ENCODE data around the gene TFAP2A. TPM values are rescaled to one million over a fixed set of nuclear protein-coding genes. Genes with fewer than 3 reads are reported as not detected.

Gene TFAP2A
- total and polyA plus RNA-seq, 2 experiments from 2014 or later, result 2.5 to 7.2 TPM

DNA sequence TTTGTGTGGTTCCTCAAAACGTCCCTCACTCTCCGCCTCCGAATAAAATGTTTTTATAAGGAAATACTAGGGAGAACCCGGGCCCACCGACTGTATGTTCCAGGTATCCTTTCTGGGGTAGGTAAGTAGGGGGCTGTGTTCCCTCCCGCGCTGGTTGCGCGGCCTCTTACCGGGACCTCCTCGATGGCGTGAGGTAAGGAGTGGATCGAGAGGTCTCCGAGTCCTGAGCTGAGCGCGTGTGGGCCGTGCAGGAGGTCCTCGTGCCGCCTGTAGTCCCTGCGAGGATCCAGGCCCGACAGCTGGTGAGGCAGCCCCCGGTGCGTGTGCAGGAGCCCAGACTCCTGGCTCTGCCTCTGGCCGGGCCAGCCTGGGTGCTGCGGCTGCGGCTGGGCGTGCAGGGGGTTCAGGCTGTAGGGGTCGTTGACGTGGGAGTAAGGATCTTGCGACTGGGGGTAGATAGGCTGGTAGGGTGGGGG lies 5.1 kb downstream of the TFAP2A start:
- TF ChIP-seq EZH2phosphoT487 (IDR thresholded peaks at IDR 0.05; ENCODE audit: insufficient read depth, low read depth) (no peak), EZH2 (IDR thresholded peaks at IDR 0.05; ENCODE audit: insufficient read depth, poor library complexity, severe bottlenecking) (no peak)
- 20 to 21% methylated on average over 27 to 28 of the region's 30 CpGs for WGBS, 2 experiments (ENCODE audit: low coverage in 1 of 2, low lambda C conversion rate in 2 of 2, missing lambda C conversion rate in 2 of 2)
- H3K4me1 ChIP-seq (ENCODE audit: insufficient read depth), result no peaks in the 10 kb centered on the region; the same call in none of the 2 replicates
- H3K27me3 ChIP-seq (replicated peaks; ENCODE audit: insufficient read depth), result peaks cover 9% of the 10 kb centered on the region; the same call in 1 of the 2 replicates
- peak overlapping the region; percentile 93 for H3K9ac ChIP-seq
- H3F3A ChIP-seq (ENCODE audit: insufficient read depth), result peaks cover 40% of the 10 kb centered on the region
- no peaks in the 10 kb centered on the region for H3K9me3 ChIP-seq (ENCODE audit: low read depth)
- peak overlapping the region; percentile 98 for H3K4me3 ChIP-seq
- in situ Hi-C loops (cut with MboI), result loop anchor here (25.0 kb wide), 1 partner anchor 1422 kb away; no protein-coding TSS in a partner anchor
- peak overlapping the region; percentile 89 for H3K4me2 ChIP-seq (ENCODE audit: unreplicated experiment)
- peaks cover 84% of the 10 kb centered on the region for H3K79me2 ChIP-seq (ENCODE audit: insufficient read depth)
- H2AFZ ChIP-seq, result no peak overlapping the region
- peak overlapping the region; percentile 12; the same call in 1 of the 2 replicates for H3K27ac ChIP-seq
- H4K20me1 ChIP-seq (ENCODE audit: insufficient read depth), result no peaks in the 10 kb centered on the region
- DNase-seq, result no peak
- no peaks in the 10 kb centered on the region for H3K9me2 ChIP-seq (ENCODE audit: insufficient read depth)
- no peaks in the 10 kb centered on the region for H3K36me3 ChIP-seq (ENCODE audit: low read depth)

DNA sequence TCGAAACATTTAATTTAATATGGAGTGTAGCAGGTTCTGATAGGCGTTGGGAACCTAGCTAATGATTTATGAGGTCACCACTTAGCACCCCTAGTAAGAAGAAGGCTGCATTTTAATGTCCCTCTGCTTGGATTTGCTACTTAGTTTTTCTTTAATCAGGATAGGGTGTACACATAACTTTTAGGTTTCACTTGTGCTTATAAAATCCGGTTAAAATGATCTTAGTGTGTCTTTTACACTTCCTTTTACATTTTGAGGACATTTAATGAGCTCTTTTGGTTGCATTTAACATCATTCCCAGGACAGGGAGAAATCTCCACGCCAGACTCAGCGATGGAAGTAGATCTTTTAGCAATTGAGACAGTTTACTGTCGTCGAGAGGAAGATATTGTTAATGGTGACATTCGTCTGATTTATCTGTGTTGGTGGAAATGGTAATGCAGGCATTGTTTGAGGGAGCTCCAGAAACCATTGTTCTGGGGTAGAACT lies 5.6 kb downstream of the TFAP2A start:
- Histone ChIP-seq H3K4me1 (ENCODE audit: insufficient read depth) (no peaks in the 10 kb centered on the region; the same call in none of the 2 replicates), H4K20me1 (ENCODE audit: insufficient read depth) (no peaks in the 10 kb centered on the region), H3F3A (ENCODE audit: insufficient read depth) (peaks cover 41% of the 10 kb centered on the region), H3K36me3 (ENCODE audit: low read depth) (no peaks in the 10 kb centered on the region), H3K79me2 (ENCODE audit: insufficient read depth) (peaks cover 84% of the 10 kb centered on the region), H3K4me3 (peak overlapping the region; percentile 98), H2AFZ (no peak overlapping the region), H3K9ac (peak overlapping the region; percentile 93), H3K4me2 (ENCODE audit: unreplicated experiment) (peak overlapping the region; percentile 89), H3K9me3 (ENCODE audit: low read depth) (no peaks in the 10 kb centered on the region), H3K27me3 (replicated peaks; ENCODE audit: insufficient read depth) (peaks cover 9% of the 10 kb centered on the region; the same call in 1 of the 2 replicates), H3K27ac (peak overlapping the region; percentile 12; the same call in 1 of the 2 replicates), H3K9me2 (ENCODE audit: insufficient read depth) (no peaks in the 10 kb centered on the region)
- no peak for DNase-seq
- in situ Hi-C loops (cut with MboI), result loop anchor here (25.0 kb wide), 1 partner anchor 1422 kb away; no protein-coding TSS in a partner anchor
- 51 to 53% methylated on average over 8 of the region's 8 CpGs for WGBS, 2 experiments (ENCODE audit: low coverage in 1 of 2, low lambda C conversion rate in 2 of 2, missing lambda C conversion rate in 2 of 2)
- TF ChIP-seq EZH2phosphoT487 (IDR thresholded peaks at IDR 0.05; ENCODE audit: insufficient read depth, low read depth) (0 out of 2 replicates have a peak, but pooled peaks have one; percentile 21), EZH2 (IDR thresholded peaks at IDR 0.05; ENCODE audit: insufficient read depth, poor library complexity, severe bottlenecking) (peak; percentile 72)

DNA sequence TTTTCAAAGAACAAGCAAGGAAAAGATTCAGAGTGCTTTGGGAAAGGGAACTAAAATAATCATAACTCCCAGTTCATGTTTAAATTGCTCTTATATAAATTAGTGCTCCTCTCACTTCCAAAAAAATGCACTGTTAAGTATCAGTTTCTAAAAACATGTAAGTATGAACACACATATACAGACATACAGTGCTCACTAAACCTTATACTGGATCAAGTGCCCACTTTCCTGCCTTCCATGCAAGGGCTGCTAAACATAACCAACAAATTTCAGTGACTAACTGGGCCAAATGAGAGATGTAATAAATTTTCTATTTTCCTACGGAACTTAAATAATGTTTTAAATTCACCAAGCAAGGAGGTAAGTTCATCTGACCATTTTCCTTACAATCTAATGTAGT lies 6.4 kb downstream of the TFAP2A start:
- no peaks in the 10 kb centered on the region for H4K20me1 ChIP-seq (ENCODE audit: insufficient read depth)
- H3K79me2 ChIP-seq (ENCODE audit: insufficient read depth), result peaks cover 76% of the 10 kb centered on the region
- H3K27ac ChIP-seq, result 0 out of 2 replicates have a peak overlapping the region, but pooled peaks have one; percentile 12
- H3K9me2 ChIP-seq (ENCODE audit: insufficient read depth), result no peaks in the 10 kb centered on the region
- no peak for DNase-seq
- peaks cover 41% of the 10 kb centered on the region for H3F3A ChIP-seq (ENCODE audit: insufficient read depth)
- no peaks in the 10 kb centered on the region for H3K36me3 ChIP-seq (ENCODE audit: low read depth)
- TF ChIP-seq EZH2 (IDR thresholded peaks at IDR 0.05; ENCODE audit: insufficient read depth, poor library complexity, severe bottlenecking) (no peak), EZH2phosphoT487 (IDR thresholded peaks at IDR 0.05; ENCODE audit: insufficient read depth, low read depth) (no peak)
- peak overlapping the region; percentile 93 for H3K9ac ChIP-seq
- H3K4me1 ChIP-seq (ENCODE audit: insufficient read depth), result peaks cover 1% of the 10 kb centered on the region
- 0 out of 2 replicates have a peak, but pooled peaks cover 6% of the 10 kb centered on the region for H3K27me3 ChIP-seq (replicated peaks; ENCODE audit: insufficient read depth)
- peak overlapping the region; percentile 98 for H3K4me3 ChIP-seq
- H2AFZ ChIP-seq, result no peak overlapping the region
- 31 to 44% methylated on average over 1 of the region's 1 CpG for WGBS, 2 experiments (ENCODE audit: low coverage in 1 of 2, low lambda C conversion rate in 2 of 2, missing lambda C conversion rate in 2 of 2)
- peak overlapping the region; percentile 89 for H3K4me2 ChIP-seq (ENCODE audit: unreplicated experiment)
- in situ Hi-C loops (cut with MboI), result loop anchor here (25.0 kb wide), 1 partner anchor 1421 kb away; no protein-coding TSS in a partner anchor
- no peaks in the 10 kb centered on the region for H3K9me3 ChIP-seq (ENCODE audit: low read depth)

DNA sequence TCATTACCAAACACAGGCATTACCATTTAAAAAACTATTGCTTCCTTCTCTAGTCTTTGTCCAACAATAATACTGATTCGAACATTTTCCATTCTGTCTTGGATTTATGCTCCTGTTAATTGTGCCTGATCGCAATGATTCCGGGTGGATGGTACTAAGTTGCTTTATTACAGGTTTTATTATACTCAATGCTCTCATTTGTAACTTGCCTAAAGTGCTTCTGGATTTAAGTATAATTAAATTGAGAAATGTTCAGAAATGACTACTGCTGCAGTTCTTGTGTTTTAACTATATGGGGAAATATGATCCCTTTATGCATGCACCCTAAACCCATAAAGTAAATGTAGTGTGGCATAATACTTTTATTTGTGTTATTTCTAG lies 7.2 kb downstream of the TFAP2A start:
- in situ Hi-C loops (cut with MboI), result loop anchor here (25.0 kb wide), 1 partner anchor 1420 kb away; no protein-coding TSS in a partner anchor
- peaks cover 76% of the 10 kb centered on the region for H3K79me2 ChIP-seq (ENCODE audit: insufficient read depth)

More for the DNA sequence above, 7.2 kb downstream of the TFAP2A start:
- DNase-seq, result no peak
- peak overlapping the region; percentile 7 for H3K27ac ChIP-seq
- peaks cover 41% of the 10 kb centered on the region for H3F3A ChIP-seq (ENCODE audit: insufficient read depth)
- peaks cover 7% of the 10 kb centered on the region for H3K4me1 ChIP-seq (ENCODE audit: insufficient read depth)
- peak overlapping the region; percentile 93 for H3K9ac ChIP-seq
- H3K4me2 ChIP-seq (ENCODE audit: unreplicated experiment), result peak overlapping the region; percentile 89
- 21 to 22% methylated on average over 3 of the region's 3 CpGs for WGBS, 2 experiments (ENCODE audit: low coverage in 1 of 2, low lambda C conversion rate in 2 of 2, missing lambda C conversion rate in 2 of 2)
- H4K20me1 ChIP-seq (ENCODE audit: insufficient read depth), result no peaks in the 10 kb centered on the region
- no peak overlapping the region for H2AFZ ChIP-seq
- no peaks in the 10 kb centered on the region for H3K36me3 ChIP-seq (ENCODE audit: low read depth)
- TF ChIP-seq EZH2 (IDR thresholded peaks at IDR 0.05; ENCODE audit: insufficient read depth, poor library complexity, severe bottlenecking) (no peak), EZH2phosphoT487 (IDR thresholded peaks at IDR 0.05; ENCODE audit: insufficient read depth, low read depth) (no peak)
- no peaks in the 10 kb centered on the region for H3K9me2 ChIP-seq (ENCODE audit: insufficient read depth)
- peak overlapping the region; percentile 98 for H3K4me3 ChIP-seq
- H3K27me3 ChIP-seq (replicated peaks; ENCODE audit: insufficient read depth), result 0 out of 2 replicates have a peak, but pooled peaks cover 3% of the 10 kb centered on the region
- no peaks in the 10 kb centered on the region for H3K9me3 ChIP-seq (ENCODE audit: low read depth)

Data from GM23248 (cell line).